A673 (cell line): Measurements from ENCODE around the gene ARHGAP15. TPM values are rescaled to one million over a fixed set of nuclear protein-coding genes. Genes with fewer than 3 reads are reported as not detected.

ENCODE experiments used
- BruUV-seq: library from RNA; stranded (reverse); fragments of 400-500 nt; replicated peaks from 2 replicates; lab custom pipeline; 2021; lab: Mats Ljungman, UMichigan
- CTCF ChIA-PET: fragments of 300-600 bp; sonication (Branson Sonifier 250); formaldehyde crosslinking; loops from one replicate; lab custom pipeline; 2022; ENCODE audit warnings: antibody characterized with exemption; lab: Charles Lee
- POLR2A ChIA-PET: fragments of 300-600 bp; sonication (Branson Sonifier 250); formaldehyde crosslinking; loops from one replicate; lab custom pipeline; 2022; ENCODE audit warnings: antibody characterized with exemption; ENCODE audit not compliant: low non-redundant PET; lab: Charles Lee
- DNase-seq: peaks from one replicate; pipeline ENCODE4 v3.0.0-alpha.2; 2015; ENCODE audit warnings: low spot score
- H3K27ac ChIP-seq: fragments of 200-600 bp; sonication (generic); 2 replicates; pipeline ENCODE4 v1.5.1; 2016; ENCODE audit warnings: mixed run types, low read depth, mild to moderate bottlenecking, mixed read lengths, antibody characterized with exemption, low read length; ENCODE audit not compliant: poor library complexity, severe bottlenecking
- H3K27me3 ChIP-seq: fragments of 200-600 bp; sonication (generic); replicated peaks from 2 replicates; pipeline ENCODE4 v1.6.1; 2017; ENCODE audit warnings: mixed run types, low read depth, mild to moderate bottlenecking, mixed read lengths, antibody characterized with exemption, low read length; ENCODE audit not compliant: insufficient read depth, poor library complexity
- H3K36me3 ChIP-seq: fragments of 200-600 bp; sonication (generic); 2 replicates; pipeline ENCODE4 v1.6.1; 2016; ENCODE audit warnings: mixed run types, mild to moderate bottlenecking, mixed read lengths, antibody characterized with exemption, low read length; ENCODE audit not compliant: insufficient read depth, poor library complexity, severe bottlenecking
- H3K4me1 ChIP-seq: fragments of 200-600 bp; sonication (generic); 2 replicates; pipeline ENCODE4 v1.6.1; 2017; ENCODE audit warnings: mixed run types, mild to moderate bottlenecking, mixed read lengths, antibody characterized with exemption, low read length; ENCODE audit not compliant: insufficient read depth, poor library complexity, severe bottlenecking
- H3K4me3 ChIP-seq: fragments of 200-600 bp; sonication (generic); 2 replicates; pipeline ENCODE4 v1.5.1; 2016; ENCODE audit warnings: low read depth, mixed run types, mild to moderate bottlenecking, mixed read lengths, low read length; ENCODE audit not compliant: poor library complexity, severe bottlenecking
- H3K9me3 ChIP-seq: fragments of 200-600 bp; sonication (generic); 2 replicates; pipeline ENCODE4 v1.6.1; 2016; ENCODE audit warnings: mixed run types, low read depth, mild to moderate bottlenecking, mixed read lengths, antibody characterized with exemption, low read length; ENCODE audit not compliant: poor library complexity, severe bottlenecking
- CTCF ChIP-seq: fragments of 300-800, 200-600 bp; sonication (generic); conservative IDR thresholded peaks from 2 replicates; pipeline ENCODE4 v1.5.1; 2017; ENCODE audit warnings: low read depth, mild to moderate bottlenecking, antibody characterized with exemption, low read length, moderate library complexity, mixed read lengths
- EZH2 ChIP-seq: fragments of 200-600 bp; sonication (generic); IDR thresholded peaks from 2 replicates; pipeline ENCODE4 v1.6.1; 2017; ENCODE audit warnings: borderline replicate concordance, low read depth, mild to moderate bottlenecking, mixed read lengths, antibody characterized with exemption, low read length; ENCODE audit not compliant: poor library complexity, severe bottlenecking
- intact Hi-C: fragments of 100-400 bp; cut with micrococcal nuclease; formaldehyde crosslinking; loops from one replicate; pipeline ENCODE4 v1.10.0; 2022; ENCODE audit not compliant: unreplicated experiment
- total RNA-seq: library from RNA; stranded (reverse); gene quantifications from 2 replicates; pipeline ENCODE4 v1.2.3, GENCODE V29; 2021

Gene ARHGAP15
- total RNA-seq, 1 experiment from 2014 or later: not detected

GRCh38 chr2:143255899-143256298 lies 126.7 kb downstream of the ARHGAP15 start:
- H3K27me3 ChIP-seq: peaks cover 19% of the 10 kb centered on the region
- TF ChIP-seq EZH2 (no peak), CTCF (no peak)
- no peak for DNase-seq
- CTCF ChIA-PET: no interaction called here
- no peaks in the 10 kb centered on the region for H3K4me1 ChIP-seq
- POLR2A ChIA-PET: no interaction called here
- no peaks in the 10 kb centered on the region for H3K9me3 ChIP-seq
- no peaks in the 10 kb centered on the region for H3K36me3 ChIP-seq
- H3K4me3 ChIP-seq: no peak overlapping the region
- BruUV-seq: no TSS peak
- intact Hi-C loops: loop anchor here (5.0 kb wide), 2 partner anchors 49 to 94 kb away; no protein-coding TSS in a partner anchor
- no peak overlapping the region for H3K27ac ChIP-seq

GRCh38 chr2:143258126-143258892 lies 129.1 kb downstream of the ARHGAP15 start:
- TF ChIP-seq CTCF: no peak
- no peak for TF ChIP-seq EZH2
- Histone ChIP-seq H3K27ac (no peak overlapping the region), H3K27me3 (peaks cover 5% of the 10 kb centered on the region), H3K9me3 (no peaks in the 10 kb centered on the region), H3K4me3 (no peak overlapping the region), H3K36me3 (no peaks in the 10 kb centered on the region), H3K4me1 (peaks cover 9% of the 10 kb centered on the region)
- intact Hi-C loops: loop anchor here (2.0 to 5.0 kb wide), 4 partner anchors 51 to 224 kb away; no protein-coding TSS in a partner anchor
- ChIA-PET POLR2A (no interaction called here), CTCF (interaction anchor here (1.8 to 2.0 kb wide), 2 partner anchors 97 to 148 kb away, joined by 11 to 12 read pairs; no protein-coding TSS in a partner anchor)
- no peak for DNase-seq
- no TSS peak for BruUV-seq

GRCh38 chr2:143259368-143259958 lies 130.2 kb downstream of the ARHGAP15 start:
- H3K9me3 ChIP-seq: no peaks in the 10 kb centered on the region
- ChIA-PET POLR2A (no interaction called here), CTCF (interaction anchor here (0.5 to 2.0 kb wide), 6 partner anchors 25 to 1439 kb away, joined by 3 to 12 read pairs (median 4); no protein-coding TSS in a partner anchor)
- H3K4me3 ChIP-seq: no peak overlapping the region
- TF ChIP-seq EZH2 (no peak), CTCF (peak; percentile 83)
- peak; percentile 84 for DNase-seq
- no TSS peak for BruUV-seq
- intact Hi-C loops: loop anchor here (2.0 to 5.0 kb wide), 4 partner anchors 52 to 225 kb away; no protein-coding TSS in a partner anchor
- H3K36me3 ChIP-seq: no peaks in the 10 kb centered on the region
- peaks cover 9% of the 10 kb centered on the region for H3K4me1 ChIP-seq
- H3K27ac ChIP-seq: no peak overlapping the region
- peaks cover 5% of the 10 kb centered on the region for H3K27me3 ChIP-seq
